Fibroblast of lung (primary cell): ENCODE measurements around the gene PRKAG1. TPM values are rescaled to one million over a fixed set of nuclear protein-coding genes. Genes with fewer than 3 reads are reported as not detected.

Experiments used
- DNase-seq, 2 donors: peaks; one replicate each; pipeline versions ENCODE4 v3.0.0 to v3.0.0-alpha.2; 2010; ENCODE audit warnings: low read depth in 2 of 2
- H2AFZ ChIP-seq: 2 replicates; pipeline ENCODE4 v1.5.1; 2012; ENCODE audit warnings: low read length, control low read depth, inconsistent platforms
- H3K27ac ChIP-seq: 2 replicates; pipeline ENCODE4 v1.5.1; 2011; ENCODE audit warnings: low read length, control low read depth; ENCODE audit not compliant: insufficient read depth
- H3K27me3 ChIP-seq: 2 replicates; pipeline ENCODE4 v1.5.1; 2011; ENCODE audit warnings: mild to moderate bottlenecking, low read length; ENCODE audit not compliant: control insufficient read depth, insufficient read depth
- H3K36me3 ChIP-seq: 2 replicates; pipeline ENCODE4 v1.5.1; 2011; ENCODE audit warnings: low read length; ENCODE audit not compliant: control insufficient read depth, insufficient read depth
- H3K4me1 ChIP-seq: 2 replicates; pipeline ENCODE4 v1.5.1; 2011; ENCODE audit warnings: low read length; ENCODE audit not compliant: control insufficient read depth, insufficient read depth; ENCODE audit errors: extremely low read depth
- H3K4me2 ChIP-seq: 2 replicates; pipeline ENCODE4 v1.5.1; 2011; ENCODE audit warnings: low read length, control low read depth; ENCODE audit not compliant: insufficient read depth; ENCODE audit errors: extremely low read depth
- H3K4me3 ChIP-seq, 4 experiments: fragments of 200-600 bp in 1 of 4; sonication (generic) in 1 of 4; replicated peaks in 1 of 4; 2 replicates each; pipeline ENCODE4 v1.5.1; 2011 to 2016; ENCODE audit warnings: low read length in 4 of 4, low read depth in 3 of 4, mild to moderate bottlenecking in 3 of 4, control low read depth in 2 of 4, inconsistent platforms in 1 of 4, mixed read lengths in 1 of 4; ENCODE audit not compliant: insufficient read depth in 1 of 4; ENCODE audit errors: control extremely low read depth in 1 of 4
- H3K79me2 ChIP-seq: 2 replicates; pipeline ENCODE4 v1.5.1; 2012; ENCODE audit warnings: mild to moderate bottlenecking, low read length, inconsistent platforms; ENCODE audit not compliant: control insufficient read depth, insufficient read depth
- H3K9ac ChIP-seq: 2 replicates; pipeline ENCODE4 v1.5.1; 2011; ENCODE audit warnings: mild to moderate bottlenecking, low read length, control low read depth; ENCODE audit not compliant: insufficient read depth
- H3K9me3 ChIP-seq: 2 replicates; pipeline ENCODE4 v1.5.1; 2012; ENCODE audit warnings: low read depth, low read length; ENCODE audit not compliant: control insufficient read depth, insufficient read depth
- H4K20me1 ChIP-seq: 2 replicates; pipeline ENCODE4 v1.5.1; 2011; ENCODE audit warnings: low read length; ENCODE audit not compliant: control insufficient read depth, insufficient read depth; ENCODE audit errors: extremely low read depth
- EZH2 ChIP-seq: IDR thresholded peaks from 2 replicates; pipeline ENCODE4 v1.5.1; 2012; ENCODE audit warnings: low read length, control low read depth, mild to moderate bottlenecking; ENCODE audit errors: missing control alignments
- polyA plus RNA-seq, 2 donors: library from polyadenylated mRNA; depleted of rRNA in 1 of 2; stranded (reverse) in 1 of 2; unstranded in 1 of 2; fragments of >200 nt; gene quantifications; 2 replicates each; pipeline ENCODE4 v1.2.1, GENCODE V29; 2011 to 2012; ENCODE audit warnings: missing spikeins in 1 of 2
- total RNA-seq: library from RNA; depleted of rRNA; stranded (reverse); fragments of >200 nt; gene quantifications from 2 replicates; pipeline ENCODE4 v1.2.1, GENCODE V29; 2014
- TF ChIP-seq, protein P1 (sequence below), 2 donors: IDR thresholded peaks in 1 of 2; conservative IDR thresholded peaks in 1 of 2; 1 replicate in 1 of 2; 2 replicates in 1 of 2; pipeline ENCODE4 v1.5.1; 2011 to 2012; ENCODE audit warnings: low read length in 2 of 2, control low read depth in 1 of 2, inconsistent platforms in 1 of 2, low read depth in 1 of 2, mild to moderate bottlenecking in 1 of 2

The PRKAG1 gene
- total and polyA plus RNA-seq, 2 donors (not counting 1 experiment from before 2014, with no cell fraction given), result 76.5 to 110 TPM

DNA sequence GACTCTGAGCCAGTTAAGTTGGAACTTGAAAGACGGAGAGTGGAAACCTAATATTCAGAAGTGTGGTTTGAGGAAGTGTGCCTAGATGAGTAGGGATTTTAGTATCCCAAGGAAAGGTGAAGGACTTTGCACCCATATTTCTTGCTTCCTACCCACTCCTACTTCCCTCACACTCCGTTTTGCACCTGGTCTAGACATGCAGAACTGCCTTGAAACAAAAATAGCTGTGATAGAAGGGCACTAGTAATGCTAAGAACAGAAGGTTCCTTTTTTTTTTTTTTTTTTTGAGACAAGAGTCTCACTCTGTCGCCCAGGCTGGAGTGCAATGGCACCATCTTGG lies 60.6 kb downstream of the PRKAG1 start:
- TF ChIP-seq EZH2, result no peak
- TF ChIP-seq, protein P1, sequence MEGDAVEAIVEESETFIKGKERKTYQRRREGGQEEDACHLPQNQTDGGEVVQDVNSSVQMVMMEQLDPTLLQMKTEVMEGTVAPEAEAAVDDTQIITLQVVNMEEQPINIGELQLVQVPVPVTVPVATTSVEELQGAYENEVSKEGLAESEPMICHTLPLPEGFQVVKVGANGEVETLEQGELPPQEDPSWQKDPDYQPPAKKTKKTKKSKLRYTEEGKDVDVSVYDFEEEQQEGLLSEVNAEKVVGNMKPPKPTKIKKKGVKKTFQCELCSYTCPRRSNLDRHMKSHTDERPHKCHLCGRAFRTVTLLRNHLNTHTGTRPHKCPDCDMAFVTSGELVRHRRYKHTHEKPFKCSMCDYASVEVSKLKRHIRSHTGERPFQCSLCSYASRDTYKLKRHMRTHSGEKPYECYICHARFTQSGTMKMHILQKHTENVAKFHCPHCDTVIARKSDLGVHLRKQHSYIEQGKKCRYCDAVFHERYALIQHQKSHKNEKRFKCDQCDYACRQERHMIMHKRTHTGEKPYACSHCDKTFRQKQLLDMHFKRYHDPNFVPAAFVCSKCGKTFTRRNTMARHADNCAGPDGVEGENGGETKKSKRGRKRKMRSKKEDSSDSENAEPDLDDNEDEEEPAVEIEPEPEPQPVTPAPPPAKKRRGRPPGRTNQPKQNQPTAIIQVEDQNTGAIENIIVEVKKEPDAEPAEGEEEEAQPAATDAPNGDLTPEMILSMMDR (conservative IDR thresholded peaks at IDR 0.05 in 1 of 2, IDR thresholded peaks at IDR 0.05 in 1 of 2; ENCODE audit: low read depth in 1 of 2, low read length in 2 of 2), result no peak
- DNase-seq, result no peak
- H2AFZ ChIP-seq, result peak overlapping the region; percentile 90
- H3K4me1 ChIP-seq, result peaks cover 9% of the 10 kb centered on the region
- no peaks in the 10 kb centered on the region for H4K20me1 ChIP-seq
- H3K4me3 ChIP-seq, result peak overlapping the region in 3 of 4 experiments; percentile 93 to 95 (median 94)
- H3K9me3 ChIP-seq, result no peaks in the 10 kb centered on the region
- peak overlapping the region; percentile 96 for H3K4me2 ChIP-seq
- no peaks in the 10 kb centered on the region for H3K36me3 ChIP-seq
- H3K79me2 ChIP-seq, result peaks cover 38% of the 10 kb centered on the region
- H3K9ac ChIP-seq, result no peak overlapping the region
- H3K27ac ChIP-seq, result no peak overlapping the region
- H3K27me3 ChIP-seq, result no peaks in the 10 kb centered on the region

- H3K27ac ChIP-seq, result peak within 1 kb of the TSS; percentile 83
- TF ChIP-seq, protein P1 (conservative IDR thresholded peaks at IDR 0.05 in 1 of 2, IDR thresholded peaks at IDR 0.05 in 1 of 2; ENCODE audit: low read depth in 1 of 2, low read length in 2 of 2), result no peak
- no peak for TF ChIP-seq EZH2
- H3K79me2 ChIP-seq, result peaks cover 43% of the 10 kb centered on the region
- peak; percentile 88 to 90 for DNase-seq
- no peaks in the 10 kb centered on the region for H4K20me1 ChIP-seq
- H3K9me3 ChIP-seq, result no peaks in the 10 kb centered on the region
- no peaks in the 10 kb centered on the region for H3K27me3 ChIP-seq
- peak within 1 kb of the TSS; percentile 90 for H2AFZ ChIP-seq
- peak within 1 kb of the TSS; percentile 93 to 95 (median 94) for H3K4me3 ChIP-seq
- peak within 1 kb of the TSS; percentile 96 for H3K4me2 ChIP-seq
- peak within 1 kb of the TSS; percentile 91 for H3K9ac ChIP-seq
- peaks cover 9% of the 10 kb centered on the region for H3K4me1 ChIP-seq
- peaks cover 2% of the 10 kb centered on the region for H3K36me3 ChIP-seq
These were observed 61.2 kb downstream of the PRKAG1 start, which contains the start of gene ARF3 for GRCh38 chr12:48957141-48958048. TSS of gene ARF3 (minus strand) at chr12:48957487. CDS start at chr12:48941095, 16,392 bp downstream.

- H3K27me3 ChIP-seq, result no peaks in the 10 kb centered on the region
- TF ChIP-seq, protein P1 (conservative IDR thresholded peaks at IDR 0.05 in 1 of 2, IDR thresholded peaks at IDR 0.05 in 1 of 2; ENCODE audit: low read depth in 1 of 2, low read length in 2 of 2), result no peak
- no peak for TF ChIP-seq EZH2
- H3K79me2 ChIP-seq, result peaks cover 46% of the 10 kb centered on the region
- peak overlapping the region; percentile 93 to 95 (median 94) for H3K4me3 ChIP-seq
- H2AFZ ChIP-seq, result peak overlapping the region; percentile 50
- H3K9me3 ChIP-seq, result no peaks in the 10 kb centered on the region
- H3K4me2 ChIP-seq, result peak overlapping the region; percentile 96
- peaks cover 2% of the 10 kb centered on the region for H3K36me3 ChIP-seq
- DNase-seq, result peak; percentile 97 to 99
- H3K27ac ChIP-seq, result peak overlapping the region; percentile 83
- no peaks in the 10 kb centered on the region for H4K20me1 ChIP-seq
- peak overlapping the region; percentile 91 for H3K9ac ChIP-seq
- H3K4me1 ChIP-seq, result peaks cover 8% of the 10 kb centered on the region
These were observed 62.1 kb downstream of the PRKAG1 start for GRCh38 chr12:48956279-48957140.
